H9 (cell line): ENCODE measurements around the gene MRPS18A. TPM values are rescaled to one million over a fixed set of nuclear protein-coding genes. Genes with fewer than 3 reads are reported as not detected.

Experiments
- DNase-seq: peaks from one replicate; pipeline ENCODE4 v3.0.0-alpha.2; 2017
- H2AFZ ChIP-seq: one replicate; pipeline ENCODE4 v1.6.1; 2013; ENCODE audit warnings: mild to moderate bottlenecking, low read length, control low read depth, moderate library complexity
- H2AK5ac ChIP-seq: 2 replicates; pipeline ENCODE4 v1.6.1; 2013; ENCODE audit warnings: low read length, control low read depth, mixed read lengths; ENCODE audit not compliant: insufficient read length
- H2BK120ac ChIP-seq: one replicate; pipeline ENCODE4 v1.6.1; 2013; ENCODE audit warnings: low read depth, mild to moderate bottlenecking, low read length, control low read depth, inconsistent platforms; ENCODE audit not compliant: poor library complexity, severe bottlenecking
- H2BK12ac ChIP-seq: 2 replicates; pipeline ENCODE4 v1.6.1; 2013; ENCODE audit warnings: low read length, control low read depth, mixed read lengths, low read depth; ENCODE audit not compliant: insufficient read length
- H2BK15ac ChIP-seq: 2 replicates; pipeline ENCODE4 v1.6.1; 2013; ENCODE audit warnings: low read depth, low read length, control low read depth
- H2BK20ac ChIP-seq: one replicate; pipeline ENCODE4 v1.6.1; 2013; ENCODE audit warnings: low read depth, mild to moderate bottlenecking, low read length, control low read depth, inconsistent platforms; ENCODE audit not compliant: poor library complexity, severe bottlenecking
- H2BK5ac ChIP-seq: 2 replicates; pipeline ENCODE4 v1.6.1; 2013; ENCODE audit warnings: low read length, control low read depth, mixed read lengths; ENCODE audit not compliant: insufficient read length
- H3K14ac ChIP-seq: 2 replicates; pipeline ENCODE4 v1.6.1; 2013; ENCODE audit warnings: low read length, control low read depth; ENCODE audit not compliant: insufficient read depth
- H3K18ac ChIP-seq: 2 replicates; pipeline ENCODE4 v1.6.1; 2013; ENCODE audit warnings: low read depth, mild to moderate bottlenecking, mixed read lengths, low read length, control low read depth; ENCODE audit not compliant: insufficient read length
- H3K23ac ChIP-seq: 2 replicates; pipeline ENCODE4 v1.6.1; 2013; ENCODE audit warnings: low read length, control low read depth, mixed read lengths, low read depth; ENCODE audit not compliant: insufficient read length
- H3K23me2 ChIP-seq: 2 replicates; pipeline ENCODE4 v1.6.1; 2013; ENCODE audit warnings: low read depth, mild to moderate bottlenecking, mixed read lengths, low read length, control low read depth; ENCODE audit not compliant: insufficient read length, poor library complexity, severe bottlenecking
- H3K27ac ChIP-seq: 2 replicates; pipeline ENCODE4 v1.5.1; 2013; ENCODE audit warnings: low read length, control low read depth, mixed read lengths, low read depth; ENCODE audit not compliant: insufficient read length
- H3K27me3 ChIP-seq: 2 replicates; pipeline ENCODE4 v1.6.1; 2013; ENCODE audit warnings: low read length, control low read depth, inconsistent platforms; ENCODE audit not compliant: insufficient read depth
- H3K4ac ChIP-seq: 2 replicates; pipeline ENCODE4 v1.6.1; 2013; ENCODE audit warnings: low read depth, mild to moderate bottlenecking, control low read depth, inconsistent platforms, low read length, moderate library complexity
- H3K4me1 ChIP-seq: 2 replicates; pipeline ENCODE4 v1.6.1; 2013; ENCODE audit warnings: low read length, control low read depth, inconsistent platforms; ENCODE audit not compliant: insufficient read depth
- H3K4me2 ChIP-seq: 2 replicates; pipeline ENCODE4 v1.6.1; 2013; ENCODE audit warnings: low read length, control low read depth, mixed read lengths; ENCODE audit not compliant: insufficient read length, insufficient read depth
- H3K56ac ChIP-seq: 2 replicates; pipeline ENCODE4 v1.6.1; 2013; ENCODE audit warnings: low read depth, mild to moderate bottlenecking, mixed read lengths, low read length, control low read depth; ENCODE audit not compliant: insufficient read length
- H3K79me1 ChIP-seq: 2 replicates; pipeline ENCODE4 v1.6.1; 2013; ENCODE audit warnings: low read depth, mild to moderate bottlenecking, moderate library complexity, low read length, control low read depth, inconsistent platforms; ENCODE audit not compliant: insufficient read depth, poor library complexity, severe bottlenecking
- H3K79me2 ChIP-seq: 2 replicates; pipeline ENCODE4 v1.6.1; 2013; ENCODE audit warnings: low read length, control low read depth, inconsistent platforms; ENCODE audit not compliant: insufficient read depth
- H3K9ac ChIP-seq: 2 replicates; pipeline ENCODE4 v1.6.1; 2013; ENCODE audit warnings: low read length, control low read depth, mixed read lengths; ENCODE audit not compliant: insufficient read length; ENCODE audit errors: extremely low read depth
- H3K9me3 ChIP-seq: one replicate; pipeline ENCODE4 v1.6.1; 2013; ENCODE audit warnings: low read depth, low read length, inconsistent platforms; ENCODE audit not compliant: control insufficient read depth
- H3T11ph ChIP-seq: one replicate; pipeline ENCODE4 v1.6.1; 2013; ENCODE audit warnings: mild to moderate bottlenecking, low read length, control low read depth, inconsistent platforms
- H4K20me1 ChIP-seq: one replicate; pipeline ENCODE4 v1.6.1; 2013; ENCODE audit not compliant: control insufficient read depth, insufficient read length, insufficient read depth
- H4K5ac ChIP-seq: 2 replicates; pipeline ENCODE4 v1.6.1; 2013; ENCODE audit warnings: low read depth, mild to moderate bottlenecking, mixed read lengths, low read length, control low read depth; ENCODE audit not compliant: insufficient read length
- H4K8ac ChIP-seq: replicated peaks from 2 replicates; pipeline ENCODE4 v1.6.1; 2013; ENCODE audit warnings: low read length, control low read depth, mixed read lengths, low read depth; ENCODE audit not compliant: insufficient read length
- H4K91ac ChIP-seq: 2 replicates; pipeline ENCODE4 v1.6.1; 2013; ENCODE audit warnings: low read depth, mild to moderate bottlenecking, moderate library complexity, mixed read lengths, low read length, control low read depth; ENCODE audit not compliant: insufficient read length
- H3K27ac Mint-ChIP-seq, 3 experiments: 2 replicates in 2 of 3; 3 replicates in 1 of 3; pipeline ENCODE4 v1.8.0; 2020 to 2021; ENCODE audit warnings: mixed read lengths in 3 of 3, mild to moderate bottlenecking in 1 of 3, moderate library complexity in 1 of 3
- H3K27me3 Mint-ChIP-seq: 2 replicates; pipeline ENCODE4 v1.8.0; 2021; ENCODE audit warnings: low read depth, mild to moderate bottlenecking, moderate library complexity, mixed read lengths
- H3K36me3 Mint-ChIP-seq, 3 experiments: 2 replicates in 2 of 3; 3 replicates in 1 of 3; pipeline ENCODE4 v1.8.0; 2020 to 2021; ENCODE audit warnings: low read depth in 3 of 3, mixed read lengths in 3 of 3; ENCODE audit not compliant: insufficient read depth in 1 of 3
- H3K4me1 Mint-ChIP-seq, 2 experiments: 2 replicates each; pipeline ENCODE4 v1.8.0; 2020; ENCODE audit warnings: mixed read lengths in 2 of 2
- H3K4me3 Mint-ChIP-seq, 2 experiments: 2 replicates in 1 of 2; 3 replicates in 1 of 2; pipeline ENCODE4 v1.8.0; 2020 to 2021; ENCODE audit warnings: mild to moderate bottlenecking in 2 of 2, mixed read lengths in 2 of 2, moderate library complexity in 1 of 2
- H3K9me3 Mint-ChIP-seq, 2 experiments: 2 replicates in 1 of 2; 3 replicates in 1 of 2; pipeline ENCODE4 v1.8.0; 2020; ENCODE audit warnings: mild to moderate bottlenecking in 2 of 2, mixed read lengths in 2 of 2, moderate library complexity in 1 of 2
- CTCF ChIP-seq: fragments of 200-600 bp; sonication (generic); conservative IDR thresholded peaks from 3 replicates; pipeline ENCODE4 v1.8.0; 2021; ENCODE audit warnings: antibody characterized with exemption, mild to moderate bottlenecking
- WGBS: extraction: QIAGEN DNeasy Blood & Tissue Kit; methylation state at CpG from one replicate; pipeline ENCODE4 v1.1.7; 2013; ENCODE audit warnings: missing lambda C conversion rate, low lambda C conversion rate, mixed read lengths; ENCODE audit not compliant: insufficient read length; ENCODE audit errors: extremely low coverage; 5-methylcytosine and 5-hydroxymethylcytosine counted together
- total RNA-seq: library from RNA; stranded (reverse); gene quantifications from 2 replicates; pipeline ENCODE4 v1.2.1, GENCODE V29; 2021

The MRPS18A gene
- total RNA-seq, 1 experiment from 2014 or later = 65.1 TPM

GRCh38 chr6:43681303-43681702, 6.3 kb downstream of the MRPS18A start:
- H3K27me3 ChIP-seq = no peaks in the 10 kb centered on the region
- H4K5ac ChIP-seq = no peak overlapping the region
- no peak overlapping the region for H4K91ac ChIP-seq
- peaks cover 7% of the 10 kb centered on the region for H3K79me1 ChIP-seq
- WGBS = no CpG with 5 or more reads among the region's 5 CpGs
- no peak overlapping the region for H2AK5ac ChIP-seq
- H3K27ac Mint-ChIP-seq = no peak overlapping the region
- H4K20me1 ChIP-seq = no peaks in the 10 kb centered on the region
- no peak overlapping the region for H2BK12ac ChIP-seq
- H3K23me2 ChIP-seq = no peaks in the 10 kb centered on the region
- no peak overlapping the region for H2BK15ac ChIP-seq
- no peak overlapping the region for H2BK20ac ChIP-seq
- H3K4ac ChIP-seq = no peak overlapping the region
- H3T11ph ChIP-seq = no peak overlapping the region
- peaks cover 18 to 42% (median 24%) of the 10 kb centered on the region in 3 experiments; a peak in 6 of 7 replicates for H3K36me3 Mint-ChIP-seq
- H3K27ac ChIP-seq = no peak overlapping the region
- no peak for TF ChIP-seq CTCF
- no peak overlapping the region for H2AFZ ChIP-seq
- H3K9me3 ChIP-seq = no peaks in the 10 kb centered on the region
- no peak overlapping the region for H3K4me2 ChIP-seq
- H3K4me1 Mint-ChIP-seq = peaks cover 12 to 16% of the 10 kb centered on the region in 2 experiments
- H3K4me3 Mint-ChIP-seq = no peak overlapping the region
- H4K8ac ChIP-seq = no peak overlapping the region
- H3K9ac ChIP-seq = no peak overlapping the region
- no peaks in the 10 kb centered on the region for H3K9me3 Mint-ChIP-seq
- H3K79me2 ChIP-seq = peaks cover 16% of the 10 kb centered on the region
- H3K14ac ChIP-seq = no peak overlapping the region
- H3K23ac ChIP-seq = no peak overlapping the region
- H2BK5ac ChIP-seq = no peak overlapping the region
- no peak for DNase-seq
- H3K4me1 ChIP-seq = no peaks in the 10 kb centered on the region
- H3K18ac ChIP-seq = no peak overlapping the region
- H3K27me3 Mint-ChIP-seq = no peaks in the 10 kb centered on the region
- H2BK120ac ChIP-seq = no peak overlapping the region
- H3K56ac ChIP-seq = no peak overlapping the region
